GM19372 (cell line): Measurements from ENCODE around the gene ZNF224.

ENCODE experiments used
- ATAC-seq: cut with Tn5 transposase; IDR thresholded peaks from one replicate; pipeline ENCODE4 v1.9.1; 2021; ENCODE audit warnings: mild to moderate bottlenecking, low read depth, moderate library complexity; ENCODE audit not compliant: unreplicated experiment

ZNF224 gene

DNA sequence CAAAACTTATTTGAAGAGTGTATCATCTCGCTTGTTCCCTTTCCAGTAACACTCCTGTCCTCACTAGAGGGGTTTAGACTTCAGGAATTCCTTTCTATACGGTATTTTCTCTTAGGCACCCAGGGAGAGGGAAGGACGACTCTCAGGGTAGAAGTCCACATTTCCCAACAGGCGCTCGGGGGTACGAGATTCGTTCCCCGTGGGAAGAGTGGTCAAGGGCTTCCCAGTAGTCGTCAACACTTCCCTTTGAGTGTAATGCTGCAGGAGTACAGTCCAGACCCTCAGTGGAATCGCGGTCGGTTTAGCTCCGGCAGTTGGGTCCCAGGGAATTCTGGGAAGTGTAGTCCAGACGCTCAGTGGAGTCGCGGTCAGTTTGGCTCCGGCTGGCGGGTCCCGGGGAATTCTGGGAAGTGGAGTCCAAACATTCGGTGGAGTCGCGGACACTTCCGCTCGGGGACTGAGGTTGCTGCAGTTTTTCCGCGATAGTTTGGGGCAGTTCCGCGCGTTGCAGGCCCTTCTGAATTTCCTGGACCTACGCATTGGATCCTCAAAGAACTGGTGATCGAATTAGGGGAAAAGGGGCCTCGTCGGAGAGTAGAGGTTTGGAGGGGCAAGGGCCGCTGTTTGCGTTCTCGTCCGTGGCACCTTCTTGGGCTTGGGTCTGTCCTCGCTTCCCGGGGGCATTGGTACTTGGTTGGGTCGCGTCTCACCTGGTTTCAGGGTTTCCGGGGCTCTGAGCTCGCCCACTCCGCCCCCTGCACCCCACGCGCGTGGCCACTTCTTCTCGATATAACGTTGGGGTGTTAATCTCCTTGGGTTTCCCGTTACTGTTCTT lies at the start of gene ZNF224:
Gene ZNF224, plus strand, starts transcription at position 431 of the 835 bp plus-strand sequence. CDS start 3,513 bp downstream, outside the sequence.
- ATAC-seq, result peak; percentile 83

- no peak for ATAC-seq
Observed at GRCh38 chr19:44050740-44051649, 43.2 kb upstream of the ZNF224 start.

- no peak for ATAC-seq
Observed at GRCh38 chr19:44051650-44052402, 42.3 kb upstream of the ZNF224 start, which contains the start of gene ZNF223. Gene ZNF223 (plus strand): TSS chr19:44052036. CDS start chr19:44055177, 3,141 bp downstream.

DNA sequence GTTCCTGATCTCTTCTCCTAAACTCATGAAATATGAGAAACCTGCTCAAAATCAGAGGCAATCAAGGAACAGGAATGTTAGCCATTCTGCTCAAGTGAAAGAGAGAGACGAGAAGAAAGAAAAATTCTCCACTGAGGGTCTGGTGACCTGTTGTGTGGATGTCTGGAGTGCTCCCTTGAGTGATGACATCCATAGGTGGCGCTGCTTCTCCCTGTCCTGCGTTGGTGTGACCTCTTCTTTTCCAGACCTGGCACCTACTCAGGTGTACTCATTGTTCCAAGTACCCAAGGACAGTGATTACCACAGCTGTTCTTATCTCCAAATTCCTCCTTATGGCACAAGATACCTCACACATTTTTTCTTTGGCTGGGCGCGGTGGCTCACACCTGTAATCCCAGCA lies 38.3 kb upstream of the ZNF224 start:
- ATAC-seq, result no peak

DNA sequence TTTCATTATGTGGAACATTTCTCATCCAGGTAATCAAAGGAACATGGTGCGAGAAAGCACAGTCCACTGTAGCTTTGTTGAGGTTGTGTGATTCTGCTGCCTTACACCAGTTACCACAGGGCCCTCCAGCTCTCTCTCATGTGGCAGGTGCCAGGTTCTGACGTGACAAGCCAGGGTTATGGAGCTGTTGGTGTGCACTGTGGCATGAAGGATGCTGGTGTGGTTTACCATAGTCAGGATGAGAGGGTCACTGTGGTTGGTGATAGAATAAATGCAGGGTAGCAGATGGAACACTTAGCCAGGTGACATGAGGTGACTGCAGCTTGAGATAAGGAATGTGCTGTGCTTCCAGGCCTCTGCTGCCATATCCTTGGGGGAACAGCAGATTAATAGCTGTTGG lies 34.9 kb upstream of the ZNF224 start:
- ATAC-seq, result no peak

GRCh38 chr19:44061038-44061437 lies 33.1 kb upstream of the ZNF224 start:
- ATAC-seq, result no peak

DNA sequence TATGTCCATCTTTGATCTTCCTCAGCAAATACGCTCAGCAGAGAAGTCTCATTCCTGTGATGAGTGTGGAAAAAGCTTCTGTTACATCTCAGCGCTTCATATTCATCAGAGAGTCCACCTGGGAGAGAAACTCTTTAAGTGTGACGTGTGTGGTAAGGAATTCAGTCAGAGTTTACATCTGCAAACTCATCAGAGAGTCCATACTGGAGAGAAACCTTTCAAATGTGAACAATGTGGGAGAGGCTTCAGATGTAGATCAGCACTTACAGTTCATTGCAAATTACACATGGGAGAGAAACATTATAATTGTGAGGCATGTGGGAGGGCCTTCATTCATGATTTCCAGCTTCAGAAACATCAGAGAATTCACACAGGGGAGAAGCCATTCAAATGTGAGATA lies 27.9 kb upstream of the ZNF224 start:
- no peak for ATAC-seq

DNA sequence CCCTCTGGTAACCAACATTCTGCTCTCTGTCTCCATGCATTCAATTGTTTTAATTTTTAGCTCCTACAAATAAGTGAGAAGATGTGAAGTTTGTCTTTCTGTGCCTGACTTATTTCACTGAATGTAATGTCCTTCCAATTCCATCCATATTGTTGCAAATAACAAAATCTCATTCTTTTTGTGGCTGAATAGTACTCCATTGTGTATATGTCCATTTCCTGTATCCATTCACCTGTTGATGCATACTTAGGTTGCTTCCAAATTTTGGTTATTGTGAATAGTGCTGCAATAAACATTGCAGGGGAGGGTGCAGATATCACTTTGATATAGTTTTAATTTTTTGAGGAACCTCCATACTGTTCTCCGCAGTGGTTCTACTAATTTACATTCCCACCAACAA lies 24.7 kb upstream of the ZNF224 start:
- no peak for ATAC-seq

GRCh38 chr19:44071824-44072542 lies 22.2 kb upstream of the ZNF224 start, which contains the start of gene ZNF284:
Gene ZNF284 (plus strand): TSS chr19:44072159. CDS start chr19:44076390, 4,231 bp downstream.
- ATAC-seq, result peak; percentile 91

DNA sequence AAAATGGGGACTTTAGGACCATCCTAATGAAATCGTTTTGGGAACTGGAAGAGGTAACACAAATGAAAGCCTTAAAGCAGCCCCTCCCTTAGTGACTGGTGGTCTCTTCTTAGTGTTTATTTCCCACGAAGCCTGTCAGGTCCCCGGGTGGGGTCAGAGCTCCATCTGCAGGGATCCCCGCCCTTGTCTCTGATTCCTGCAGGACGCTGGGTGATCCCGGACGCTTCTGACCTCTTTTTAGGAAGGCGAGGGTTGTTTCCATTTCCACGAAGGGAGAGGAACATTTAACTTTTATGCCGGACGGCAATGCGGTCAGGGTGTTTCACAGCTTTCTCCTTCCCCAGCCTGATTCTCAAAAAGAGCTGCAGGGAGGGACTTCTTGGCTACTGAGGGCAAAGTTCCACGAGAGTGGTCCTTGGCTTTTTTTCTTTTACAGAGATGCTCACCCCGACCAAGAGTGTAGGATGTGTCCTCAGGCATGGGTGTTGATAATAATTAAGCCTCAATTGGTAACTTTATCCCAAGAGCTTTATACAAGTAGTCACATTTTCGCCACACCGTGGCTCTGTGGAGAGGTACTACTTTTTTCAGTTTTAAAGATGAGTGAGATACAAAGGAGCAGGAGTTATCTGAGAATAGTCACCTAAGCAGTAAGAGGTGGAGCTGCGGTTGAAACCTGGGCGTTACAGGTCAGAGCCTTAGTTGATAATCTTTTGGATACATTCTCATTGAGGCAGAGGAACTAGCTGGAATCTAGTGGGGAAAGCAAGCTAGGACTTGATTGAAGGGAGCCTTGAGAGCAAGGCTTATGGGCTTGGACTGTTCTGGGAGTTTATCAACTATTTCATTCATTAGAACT lies 21.4 kb upstream of the ZNF224 start:
- ATAC-seq, result no peak

DNA sequence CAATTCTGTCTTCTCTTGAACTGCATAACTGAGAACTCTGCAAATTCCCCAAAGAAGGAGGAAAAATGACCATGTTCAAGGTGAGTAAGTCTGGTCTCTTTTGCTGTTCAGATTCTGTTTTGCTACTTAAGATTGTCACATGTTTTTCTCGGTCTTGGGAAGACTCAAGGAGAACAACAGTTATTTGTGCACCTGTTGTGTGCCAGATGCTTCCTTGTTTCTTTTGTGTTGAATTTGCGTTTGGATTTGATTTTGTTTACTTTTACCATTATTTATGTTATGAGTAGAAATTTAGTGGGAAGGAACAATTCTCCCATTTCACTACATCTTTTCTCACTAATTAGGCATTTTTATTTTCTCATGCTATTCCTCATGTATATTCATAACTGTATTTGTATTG lies 17.8 kb upstream of the ZNF224 start:
- ATAC-seq, result no peak

DNA sequence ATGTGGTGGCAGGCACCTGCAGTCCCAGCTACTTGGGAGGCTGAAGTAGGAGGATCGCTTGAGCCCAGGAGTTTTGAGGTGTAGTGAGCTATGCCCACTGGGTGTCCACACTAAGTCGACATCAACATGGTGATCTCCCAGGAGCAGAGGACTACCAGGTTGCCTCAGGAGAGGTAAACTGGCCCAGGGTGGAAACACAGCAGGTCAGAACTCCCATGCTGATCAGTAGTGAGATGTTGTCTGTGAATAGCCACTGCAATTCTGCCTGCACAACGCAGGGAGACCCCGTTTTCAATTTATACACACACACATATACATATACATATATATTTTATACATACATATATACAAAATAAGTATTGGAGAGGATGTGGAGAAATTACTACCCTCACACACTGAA lies 2.1 kb upstream of the ZNF224 start:
- no peak for ATAC-seq

GRCh38 chr19:44107751-44108150 lies 13.6 kb downstream of the ZNF224 start:
- no peak for ATAC-seq

- ATAC-seq, result no peak
Observed at GRCh38 chr19:44109458-44109857, 15.3 kb downstream of the ZNF224 start.

GRCh38 chr19:44111910-44112463 lies 17.8 kb downstream of the ZNF224 start:
- no peak for ATAC-seq

DNA sequence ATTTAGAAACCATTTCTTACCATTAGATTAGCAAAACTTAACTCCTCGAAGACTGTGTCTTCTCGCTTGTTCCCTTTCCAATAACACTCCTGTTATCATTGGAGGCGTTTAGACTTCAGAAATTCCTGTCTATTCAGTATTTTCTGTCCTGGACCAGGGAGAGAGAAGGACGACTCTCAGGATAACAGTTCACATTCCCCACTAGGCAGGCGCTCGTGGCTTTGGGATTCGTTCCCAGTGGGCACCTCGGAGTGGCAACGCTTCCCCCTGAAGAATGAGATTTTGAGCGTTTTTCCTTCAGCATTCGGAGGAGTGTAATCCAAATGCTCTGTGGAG lies 18.6 kb downstream of the ZNF224 start:
- no peak for ATAC-seq

- ATAC-seq, result peak; percentile 92
Observed at GRCh38 chr19:44113138-44113783, 19.1 kb downstream of the ZNF224 start, which contains the start of gene ZNF225. Gene ZNF225 (plus strand): TSS chr19:44113399. CDS start chr19:44115828, 2,429 bp downstream.

GRCh38 chr19:44113784-44114390 lies 19.7 kb downstream of the ZNF224 start:
- no peak for ATAC-seq
